H1 (cell line): ENCODE results near the gene KCNK13. TPM values are rescaled to one million over a fixed set of nuclear protein-coding genes. Genes with fewer than 3 reads are reported as not detected.

Experiments used
- CTCF ChIA-PET: fragments of 300-600 bp; sonication (Branson Sonifier 250); formaldehyde crosslinking; loops from one replicate; lab custom pipeline; 2021; ENCODE audit not compliant: partially characterized antibody; lab: Charles Lee
- POLR2A ChIA-PET: fragments of 300-600 bp; sonication (Branson Sonifier 250); formaldehyde crosslinking; loops from one replicate; lab custom pipeline; 2021; ENCODE audit warnings: inconsistent platforms; ENCODE audit not compliant: partially characterized antibody; lab: Charles Lee
- DNase-seq, 2 experiments: peaks; one replicate each; pipeline versions ENCODE4 v3.0.0 to v3.0.0-alpha.2; 2010 to 2022; ENCODE audit warnings: low spot score in 2 of 2, low read depth in 1 of 2, mixed read lengths in 1 of 2
- FAIRE-seq: peaks from 2 replicates; lab custom pipeline; 2011; peaks lifted over from hg19 to GRCh38; lab: Jason Lieb, UNC
- H2AFZ ChIP-seq: 2 replicates; pipeline ENCODE4 v1.8.1; 2012; ENCODE audit warnings: low read length, inconsistent platforms
- H2AK5ac ChIP-seq: 2 replicates; pipeline ENCODE4 v1.6.1; 2013; ENCODE audit warnings: low read depth, low read length
- H2BK120ac ChIP-seq: replicated peaks from 2 replicates; pipeline ENCODE3; 2013; ENCODE audit warnings: low read depth, low read length, inconsistent platforms
- H2BK12ac ChIP-seq: 2 replicates; pipeline ENCODE4 v1.6.1; 2013; ENCODE audit warnings: low read depth, low read length
- H2BK15ac ChIP-seq: 2 replicates; pipeline ENCODE4 v1.6.1; 2013; ENCODE audit warnings: low read length
- H2BK20ac ChIP-seq: 2 replicates; pipeline ENCODE4 v1.6.1; 2013; ENCODE audit warnings: low read length
- H2BK5ac ChIP-seq: 2 replicates; pipeline ENCODE4 v1.6.1; 2013; ENCODE audit warnings: low read depth, low read length
- H3K14ac ChIP-seq: 2 replicates; pipeline ENCODE4 v1.6.1; 2013; ENCODE audit warnings: inconsistent platforms; ENCODE audit not compliant: insufficient read length
- H3K18ac ChIP-seq: 2 replicates; pipeline ENCODE4 v1.6.1; 2013; ENCODE audit warnings: low read length; ENCODE audit errors: extremely low read depth
- H3K23ac ChIP-seq: 2 replicates; pipeline ENCODE4 v1.6.1; 2013; ENCODE audit warnings: inconsistent platforms; ENCODE audit not compliant: insufficient read length
- H3K23me2 ChIP-seq: 2 replicates; pipeline ENCODE4 v1.6.1; 2013; ENCODE audit warnings: low read depth, low read length
- H3K27ac ChIP-seq: 2 replicates; pipeline ENCODE4 v1.6.1; 2011; ENCODE audit warnings: low read depth, low read length, inconsistent platforms
- H3K27me3 ChIP-seq, 4 experiments: replicated peaks in 1 of 4; 1 replicate in 1 of 4; 2 replicates in 3 of 4; pipeline versions ENCODE4 v1.6.1 to v1.8.1; 2011 to 2013; ENCODE audit warnings: low read length in 3 of 4, mild to moderate bottlenecking in 3 of 4, inconsistent platforms in 2 of 4, mixed read lengths in 2 of 4, moderate library complexity in 1 of 4; ENCODE audit not compliant: control insufficient read depth in 3 of 4, insufficient read depth in 3 of 4; ENCODE audit errors: extremely low read depth in 1 of 4
- H3K36me3 ChIP-seq, 4 experiments: 2 replicates each; pipeline versions ENCODE4 v1.6.1 to v1.8.1; 2011 to 2013; ENCODE audit warnings: mild to moderate bottlenecking in 4 of 4, low read length in 3 of 4, moderate library complexity in 2 of 4, control low read depth in 1 of 4, inconsistent platforms in 1 of 4; ENCODE audit not compliant: insufficient read depth in 4 of 4, control insufficient read depth in 2 of 4
- H3K4ac ChIP-seq: replicated peaks from 2 replicates; pipeline ENCODE3; 2013; ENCODE audit warnings: low read length, low read depth, mixed read lengths, inconsistent platforms; ENCODE audit not compliant: insufficient read length
- H3K4me1 ChIP-seq, 4 experiments: replicated peaks in 1 of 4; 1 replicate in 1 of 4; 2 replicates in 3 of 4; pipeline versions ENCODE4 v1.6.1 to v1.8.1; 2011 to 2013; ENCODE audit warnings: low read length in 3 of 4, inconsistent platforms in 2 of 4, mixed read lengths in 1 of 4; ENCODE audit not compliant: insufficient read depth in 4 of 4, control insufficient read depth in 3 of 4
- H3K4me2 ChIP-seq, 2 experiments: 2 replicates each; pipeline versions ENCODE4 v1.6.1 to v1.8.1; 2011 to 2013; ENCODE audit warnings: low read depth in 2 of 2, low read length in 2 of 2, control low read depth in 1 of 2, inconsistent platforms in 1 of 2, mild to moderate bottlenecking in 1 of 2; ENCODE audit not compliant: insufficient read depth in 1 of 2
- H3K4me3 ChIP-seq, 4 experiments: fragments of 200-600, 300-600 bp in 1 of 4; sonication (generic), shearing (Covaris generic), sonication (Bioruptor Twin) in 1 of 4; 2 replicates each; pipeline versions ENCODE4 v1.5.1 to v1.8.1; 2011 to 2016; ENCODE audit warnings: low read length in 4 of 4, low read depth in 3 of 4, control low read depth in 2 of 4, inconsistent platforms in 2 of 4, mild to moderate bottlenecking in 2 of 4, mixed read lengths in 1 of 4, moderate library complexity in 1 of 4; ENCODE audit not compliant: insufficient read depth in 2 of 4; ENCODE audit errors: extremely low read depth in 1 of 4
- H3K56ac ChIP-seq: replicated peaks from 2 replicates; pipeline ENCODE3; 2013; ENCODE audit warnings: low read depth, mild to moderate bottlenecking, mixed read lengths, low read length, inconsistent platforms; ENCODE audit not compliant: insufficient read length
- H3K79me1 ChIP-seq: 2 replicates; pipeline ENCODE4 v1.6.1; 2013; ENCODE audit warnings: low read depth, low read length, control low read depth
- H3K79me2 ChIP-seq, 2 experiments: 2 replicates each; pipeline versions ENCODE4 v1.6.1 to v1.8.1; 2012 to 2013; ENCODE audit warnings: low read length in 2 of 2, mild to moderate bottlenecking in 2 of 2, inconsistent platforms in 1 of 2; ENCODE audit not compliant: insufficient read depth in 2 of 2, control insufficient read depth in 1 of 2
- H3K9ac ChIP-seq, 4 experiments: replicated peaks in 1 of 4; 1 replicate in 1 of 4; 2 replicates in 3 of 4; pipeline versions ENCODE4 v1.6.1 to v1.8.1; 2011 to 2013; ENCODE audit warnings: low read depth in 3 of 4, low read length in 3 of 4, control low read depth in 2 of 4, mild to moderate bottlenecking in 2 of 4, moderate library complexity in 2 of 4, inconsistent platforms in 1 of 4; ENCODE audit errors: extremely low read depth in 1 of 4
- H3K9me3 ChIP-seq, 2 experiments: 2 replicates each; pipeline versions ENCODE4 v1.6.1 to v1.8.1; 2012 to 2013; ENCODE audit warnings: mild to moderate bottlenecking in 2 of 2, moderate library complexity in 2 of 2, control low read depth in 1 of 2, inconsistent platforms in 1 of 2, low read depth in 1 of 2, low read length in 1 of 2, mixed read lengths in 1 of 2; ENCODE audit not compliant: insufficient read depth in 2 of 2
- H4K20me1 ChIP-seq, 2 experiments: replicated peaks in 1 of 2; 2 replicates each; pipeline versions ENCODE3 to v1.8.1; 2011 to 2013; ENCODE audit warnings: inconsistent platforms in 2 of 2, low read length in 2 of 2, mild to moderate bottlenecking in 1 of 2; ENCODE audit not compliant: insufficient read depth in 2 of 2, control insufficient read depth in 1 of 2
- H4K5ac ChIP-seq: 2 replicates; pipeline ENCODE4 v1.6.1; 2013; ENCODE audit warnings: low read length, low read depth, mixed read lengths, inconsistent platforms; ENCODE audit not compliant: insufficient read length
- H4K8ac ChIP-seq: 2 replicates; pipeline ENCODE4 v1.8.0; 2013; ENCODE audit warnings: mild to moderate bottlenecking, moderate library complexity, low read length, inconsistent platforms; ENCODE audit not compliant: insufficient read depth; ENCODE audit errors: extremely low read depth
- H4K91ac ChIP-seq: replicated peaks from 2 replicates; pipeline ENCODE3; 2013; ENCODE audit warnings: low read length, mixed read lengths, inconsistent platforms; ENCODE audit not compliant: insufficient read length
- BRCA1 ChIP-seq: IDR thresholded peaks from 2 replicates; pipeline ENCODE4 v1.6.1; 2012; ENCODE audit warnings: low read depth, low read length, improper control_type of control experiment
- CEBPB ChIP-seq: IDR thresholded peaks from 2 replicates; pipeline ENCODE4 v1.6.1; 2012; ENCODE audit warnings: low read depth, low read length
- CTBP2 ChIP-seq: IDR thresholded peaks from 2 replicates; pipeline ENCODE4 v1.7.0; 2011; ENCODE audit warnings: borderline replicate concordance, mild to moderate bottlenecking, moderate library complexity, mixed read lengths, low read length; ENCODE audit not compliant: insufficient read depth, insufficient read length
- GABPA ChIP-seq: IDR thresholded peaks from 2 replicates; pipeline ENCODE4 v1.6.1; 2011; ENCODE audit warnings: mild to moderate bottlenecking, low read length, moderate library complexity, borderline replicate concordance; ENCODE audit not compliant: insufficient read depth
- HDAC6 ChIP-seq: IDR thresholded peaks from one replicate; pipeline ENCODE4 v1.7.1; 2012; ENCODE audit warnings: low read depth, mild to moderate bottlenecking, inconsistent platforms, low read length, moderate library complexity
- JUND ChIP-seq: IDR thresholded peaks from 2 replicates; pipeline ENCODE4 v1.6.1; 2011; ENCODE audit warnings: mild to moderate bottlenecking, improper control_type of control experiment, low read length
- KDM1A ChIP-seq: fragments of 200-600, 300-600 bp; sonication (generic); IDR thresholded peaks from 2 replicates; pipeline ENCODE4 v1.7.1; 2016; ENCODE audit warnings: mild to moderate bottlenecking, low read length, borderline replicate concordance
- KDM4A ChIP-seq: IDR thresholded peaks from one replicate; pipeline ENCODE4 v1.7.1; 2012; ENCODE audit warnings: low read depth, mild to moderate bottlenecking, moderate library complexity, low read length, inconsistent platforms; ENCODE audit not compliant: severe bottlenecking
- NRF1 ChIP-seq: IDR thresholded peaks from 2 replicates; pipeline ENCODE4 v1.6.1; 2011; ENCODE audit warnings: mild to moderate bottlenecking, low read depth, low read length, improper control_type of control experiment
- RNF2 ChIP-seq: fragments of 200-900, 300-1000 bp; sonication (generic); IDR thresholded peaks from 2 replicates; pipeline ENCODE4 v1.7.1; 2016; ENCODE audit warnings: borderline replicate concordance, low read depth, mild to moderate bottlenecking, antibody characterized with exemption, low read length; ENCODE audit not compliant: poor library complexity, severe bottlenecking; ENCODE audit errors: missing control alignments
- SAP30 ChIP-seq: fragments of 300-600 bp; sonication (generic); IDR thresholded peaks from 2 replicates; pipeline ENCODE4 v1.7.1; 2012; ENCODE audit warnings: low read length, moderate library complexity, mild to moderate bottlenecking, inconsistent platforms; ENCODE audit not compliant: insufficient read depth, insufficient replicate concordance
- TAF7 ChIP-seq: optimal IDR thresholded peaks from 2 replicates; pipeline ENCODE3; 2011; ENCODE audit warnings: low read depth, mild to moderate bottlenecking, inconsistent platforms, low read length, moderate library complexity, borderline replicate concordance
- TCF12 ChIP-seq: IDR thresholded peaks from 2 replicates; pipeline ENCODE4 v1.6.1; 2011; ENCODE audit warnings: low read depth, mild to moderate bottlenecking, low read length
- YY1 ChIP-seq: IDR thresholded peaks from 2 replicates; pipeline ENCODE4 v1.6.1; 2011; ENCODE audit warnings: low read depth, mild to moderate bottlenecking, low read length
- WGBS, 2 experiments: shearing (Covaris generic) in 1 of 2; methylation state at CpG; one replicate each; pipeline versions ENCODE4 v1.1.6 to v1.1.7; 2013 to 2015; ENCODE audit warnings: low lambda C conversion rate in 2 of 2, mixed read lengths in 2 of 2, inconsistent platforms in 1 of 2, low coverage in 1 of 2, missing lambda C conversion rate in 1 of 2; ENCODE audit not compliant: insufficient replicate concordance in 2 of 2, insufficient coverage in 1 of 2, insufficient read length in 1 of 2; ENCODE audit errors: extremely low coverage in 1 of 2, missing lambda C conversion rate in 1 of 2; 5-methylcytosine and 5-hydroxymethylcytosine counted together
- polyA plus RNA-seq, 7 experiments: library from polyadenylated mRNA; depleted of rRNA in 3 of 7; stranded (reverse) in 5 of 7; unstranded in 2 of 7; fragments of >200 nt in 5 of 7; fragments of 200-250 nt in 2 of 7; gene quantifications; 1 replicate in 5 of 7; 2 replicates in 1 of 7; 4 replicates in 1 of 7; pipeline versions ENCODE4 v1.2.1 to v1.2.3, GENCODE V29; 2011 to 2013; ENCODE audit warnings: missing spikeins in 2 of 7, mixed read lengths in 2 of 7
- total RNA-seq: library from RNA; stranded (reverse); fragmentation: NEBNext Ultra II Directional; extraction: Animal tissue kit (Norgen Biotek cat#: 25700); gene quantifications from 2 replicates; pipeline ENCODE4 v1.2.1, GENCODE V29; 2021

The KCNK13 gene
- total and polyA plus RNA-seq, 2 of the 8 experiments (the other 6 are each of a cell fraction or from before 2014, with no cell fraction given), result 0.39 to 0.48 TPM

DNA sequence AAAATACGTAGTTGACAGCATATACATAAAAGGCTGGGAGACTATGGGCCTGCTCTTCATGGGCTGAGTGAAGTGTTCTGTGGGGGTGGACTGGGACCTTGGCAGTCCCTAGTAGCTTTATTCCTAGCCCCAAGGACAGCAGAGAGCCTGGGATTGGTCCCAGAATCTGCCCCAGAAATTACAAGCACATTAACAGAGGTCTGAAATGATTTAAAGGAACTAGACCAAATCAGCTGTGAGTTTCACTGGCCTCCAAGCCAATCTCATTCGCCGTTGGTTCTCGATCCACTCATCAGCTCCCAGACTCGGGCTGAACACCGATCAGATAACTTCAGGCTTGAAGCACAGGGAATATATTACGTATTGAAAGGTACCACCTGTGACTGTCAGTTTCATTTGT, 117.6 kb downstream of the KCNK13 start:
- Histone ChIP-seq H2BK15ac (no peak overlapping the region), H3K9me3 (no peaks in the 10 kb centered on the region), H3K18ac (no peak overlapping the region), H3K14ac (no peak overlapping the region), H2AFZ (no peak overlapping the region), H2BK5ac (no peak overlapping the region), H3K27me3 (peaks cover 0 to 1% (median 0%) of the 10 kb centered on the region in 4 experiments; a peak in 1 of 7 replicates), H2AK5ac (no peak overlapping the region), H4K20me1 (no peaks in the 10 kb centered on the region), H3K4ac (no peak overlapping the region), H4K91ac (no peak overlapping the region), H2BK12ac (no peak overlapping the region), H3K4me3 (no peak overlapping the region), H4K8ac (no peak overlapping the region), H3K23ac (no peak overlapping the region), H3K36me3 (no peaks in the 10 kb centered on the region), H3K23me2 (no peaks in the 10 kb centered on the region), H3K79me1 (no peaks in the 10 kb centered on the region), H4K5ac (no peak overlapping the region), H3K79me2 (no peaks in the 10 kb centered on the region), H3K9ac (no peak overlapping the region), H3K27ac (no peak overlapping the region), H3K4me1 (no peaks in the 10 kb centered on the region), H3K56ac (no peak overlapping the region), H3K4me2 (no peak overlapping the region), H2BK20ac (no peak overlapping the region), H2BK120ac (no peak overlapping the region)
- CTCF ChIA-PET, result interaction anchor here (0.6 to 1.9 kb wide), 5 partner anchors 8 to 885 kb away, joined by 3 to 13 read pairs (median 3); no protein-coding TSS in a partner anchor
- no peak for FAIRE-seq
- POLR2A ChIA-PET, result no interaction called here
- no peak for DNase-seq
- WGBS, 2 experiments, result 94% methylated on average over 7 of the region's 7 CpGs; no CpG with 5 or more reads in 1 of the 2 experiments
- TF ChIP-seq TCF12, result no peak
- no peak for TF ChIP-seq KDM4A
- no peak for TF ChIP-seq HDAC6
- TF ChIP-seq GABPA, result no peak
- no peak for TF ChIP-seq TAF7
- TF ChIP-seq RNF2, result no peak
- no peak for TF ChIP-seq CTBP2
- no peak for TF ChIP-seq KDM1A
- TF ChIP-seq BRCA1, result no peak
- no peak for TF ChIP-seq JUND
- TF ChIP-seq YY1, result no peak
- TF ChIP-seq CEBPB, result no peak
- TF ChIP-seq NRF1, result no peak
- no peak for TF ChIP-seq SAP30
